GM12865 (cell line): Measurements from ENCODE around the gene ARMH3.

ENCODE experiments used
- DNase-seq: peaks from one replicate; pipeline ENCODE4 v3.0.0; 2010; ENCODE audit warnings: low read depth
- H3K4me3 ChIP-seq: 2 replicates; pipeline ENCODE4 v1.5.1; 2011; ENCODE audit warnings: mild to moderate bottlenecking, low read depth, low read length, control low read depth
- CTCF ChIP-seq: IDR thresholded peaks from 2 replicates; pipeline ENCODE4 v1.5.1; 2011; ENCODE audit warnings: low read length, control low read depth, low read depth, inconsistent platforms; ENCODE audit not compliant: insufficient read depth; ENCODE audit errors: missing control alignments

Gene ARMH3

GRCh38 chr10:101892782-101893391, 163.1 kb downstream of the ARMH3 start:
- no peak overlapping the region for H3K4me3 ChIP-seq
- no peak for DNase-seq
- no peak for TF ChIP-seq CTCF

- DNase-seq, result peak; percentile 90
- no peak overlapping the region for H3K4me3 ChIP-seq
- peak; percentile 87 for TF ChIP-seq CTCF
Measured at GRCh38 chr10:101889256-101890210, 166.4 kb downstream of the ARMH3 start.

GRCh38 chr10:101888251-101888949, 167.6 kb downstream of the ARMH3 start:
- no peak overlapping the region for H3K4me3 ChIP-seq
- no peak for TF ChIP-seq CTCF
- DNase-seq, result peak; percentile 33

- TF ChIP-seq CTCF, result no peak
- DNase-seq, result no peak
- H3K4me3 ChIP-seq, result no peak overlapping the region
Measured at GRCh38 chr10:101887775-101888174, 168.2 kb downstream of the ARMH3 start.

GRCh38 chr10:101886521-101887312, 169.3 kb downstream of the ARMH3 start:
- H3K4me3 ChIP-seq, result no peak overlapping the region
- DNase-seq, result no peak
- TF ChIP-seq CTCF, result no peak

- DNase-seq, result no peak
- H3K4me3 ChIP-seq, result no peak overlapping the region
- no peak for TF ChIP-seq CTCF
Measured at GRCh38 chr10:101881036-101881774, 174.8 kb downstream of the ARMH3 start.
